ENCODE data around the gene SCAANT1.

DNA sequence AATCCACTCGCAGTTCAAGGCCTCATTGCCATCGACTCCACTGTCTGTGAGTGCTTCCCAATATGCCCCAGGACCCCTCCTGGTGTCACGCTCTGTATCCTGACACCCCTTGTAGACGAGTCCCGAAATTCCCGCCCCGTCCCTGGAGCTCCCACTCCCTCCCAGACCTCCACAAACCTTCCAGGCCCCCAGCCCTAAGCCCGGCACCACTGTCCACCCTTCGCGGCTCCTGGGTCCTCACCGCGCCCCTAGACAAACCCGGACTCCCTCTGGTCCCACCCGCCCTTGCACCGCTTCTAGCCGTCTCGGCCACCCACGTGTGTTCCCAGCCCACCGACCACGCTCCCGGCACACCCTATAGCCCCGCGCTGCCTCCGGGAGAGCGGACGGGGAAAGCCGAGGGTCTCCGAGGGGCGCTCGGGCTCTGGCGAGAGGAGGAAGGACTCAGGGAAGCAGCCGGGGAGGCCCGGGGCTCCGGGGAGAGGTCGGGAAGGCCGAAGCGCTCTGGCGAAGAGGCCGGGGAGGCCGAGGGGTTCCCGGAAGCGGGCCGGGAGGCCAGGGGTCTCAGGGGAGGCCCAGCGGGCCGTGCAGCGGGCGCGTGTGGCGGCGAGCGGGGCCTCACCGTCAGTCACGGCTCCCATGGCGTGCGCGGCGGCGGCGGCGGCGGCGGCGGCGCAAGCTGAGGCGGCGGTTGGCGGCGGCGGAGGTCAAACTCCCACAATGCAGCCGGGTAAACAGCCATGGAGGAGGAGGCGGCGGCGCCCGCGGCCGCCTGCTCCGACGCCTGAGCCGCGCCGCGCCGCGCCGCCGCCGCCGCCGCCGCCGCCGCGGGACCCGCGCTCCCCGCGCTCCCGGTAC lies 48.8 kb downstream of the SCAANT1 start, which contains the start of the genes ATXN7 and THOC7:
- TF ChIP-seq, protein P1, sequence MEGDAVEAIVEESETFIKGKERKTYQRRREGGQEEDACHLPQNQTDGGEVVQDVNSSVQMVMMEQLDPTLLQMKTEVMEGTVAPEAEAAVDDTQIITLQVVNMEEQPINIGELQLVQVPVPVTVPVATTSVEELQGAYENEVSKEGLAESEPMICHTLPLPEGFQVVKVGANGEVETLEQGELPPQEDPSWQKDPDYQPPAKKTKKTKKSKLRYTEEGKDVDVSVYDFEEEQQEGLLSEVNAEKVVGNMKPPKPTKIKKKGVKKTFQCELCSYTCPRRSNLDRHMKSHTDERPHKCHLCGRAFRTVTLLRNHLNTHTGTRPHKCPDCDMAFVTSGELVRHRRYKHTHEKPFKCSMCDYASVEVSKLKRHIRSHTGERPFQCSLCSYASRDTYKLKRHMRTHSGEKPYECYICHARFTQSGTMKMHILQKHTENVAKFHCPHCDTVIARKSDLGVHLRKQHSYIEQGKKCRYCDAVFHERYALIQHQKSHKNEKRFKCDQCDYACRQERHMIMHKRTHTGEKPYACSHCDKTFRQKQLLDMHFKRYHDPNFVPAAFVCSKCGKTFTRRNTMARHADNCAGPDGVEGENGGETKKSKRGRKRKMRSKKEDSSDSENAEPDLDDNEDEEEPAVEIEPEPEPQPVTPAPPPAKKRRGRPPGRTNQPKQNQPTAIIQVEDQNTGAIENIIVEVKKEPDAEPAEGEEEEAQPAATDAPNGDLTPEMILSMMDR (IDR thresholded peaks at IDR 0.05), result no peak
- no peak for TF ChIP-seq POLR2A (IDR thresholded peaks at IDR 0.05)
